ENCODE results near the gene ANKS6. TPM values are rescaled to one million over a fixed set of nuclear protein-coding genes. Genes with fewer than 3 reads are reported as not detected.

The ANKS6 gene
- total and polyA plus RNA-seq, 2 experiments from 2014 or later = 36.9 to 59.0 TPM

- H3K9me3 Mint-ChIP-seq = no peaks in the 10 kb centered on the region
- no peaks in the 10 kb centered on the region for H3K9me2 ChIP-seq (ENCODE audit: insufficient read depth)
- H3K27me3 Mint-ChIP-seq (ENCODE audit: insufficient read depth, low read depth, poor library complexity) = peaks cover 33% of the 10 kb centered on the region
- DNase-seq (ENCODE audit: low spot score) = no peak
- H3K4me3 Mint-ChIP-seq = no peak overlapping the region
- H3K4me1 Mint-ChIP-seq = peaks cover 3% of the 10 kb centered on the region; the same call in 2 of the 3 replicates
- H3K36me3 ChIP-seq (ENCODE audit: insufficient read depth) = no peaks in the 10 kb centered on the region
- TF ChIP-seq NANOG (IDR thresholded peaks at IDR 0.05; ENCODE audit: borderline replicate concordance) = no peak
- TF ChIP-seq REST (IDR thresholded peaks at IDR 0.05; ENCODE audit: unreplicated experiment) = no peak
- TF ChIP-seq ZNF331 (CRISPR knock-in tag; IDR thresholded peaks at IDR 0.05; ENCODE audit: low read depth) = no peak
- H3K27ac Mint-ChIP-seq = no peak overlapping the region
- H3K36me3 Mint-ChIP-seq (ENCODE audit: low read depth) = no peaks in the 10 kb centered on the region
- no peak overlapping the region for H3K4me2 ChIP-seq
- no peak overlapping the region for H3K27ac ChIP-seq (ENCODE audit: low read depth)
- no peaks in the 10 kb centered on the region for H3K4me1 ChIP-seq (ENCODE audit: insufficient read depth)
- no peak overlapping the region for H3K4me3 ChIP-seq
- H4K20me1 ChIP-seq (replicated peaks; ENCODE audit: insufficient read depth) = no peaks in the 10 kb centered on the region; the same call in 1 of the 2 replicates
- no peak overlapping the region for H2AFZ ChIP-seq
- no peak for ATAC-seq
- H3F3A ChIP-seq (replicated peaks; ENCODE audit: low read depth) = no peaks in the 10 kb centered on the region
- peaks cover 40% of the 10 kb centered on the region for H3K27me3 ChIP-seq (ENCODE audit: insufficient read depth)
- H3K79me2 ChIP-seq (replicated peaks; ENCODE audit: insufficient read depth) = no peaks in the 10 kb centered on the region
Measured at GRCh38 chr9:98712987-98713386, 83.4 kb downstream of the ANKS6 start.

- H3K4me3 Mint-ChIP-seq = peak overlapping the region; percentile 64
- Histone ChIP-seq H3K4me2 (peak overlapping the region; percentile 82), H2AFZ (no peak overlapping the region), H3K4me1 (ENCODE audit: insufficient read depth) (peaks cover 5% of the 10 kb centered on the region; the same call in 1 of the 2 replicates), H3K79me2 (replicated peaks; ENCODE audit: insufficient read depth) (no peaks in the 10 kb centered on the region), H3K27me3 (ENCODE audit: insufficient read depth) (peaks cover 67% of the 10 kb centered on the region), H3K36me3 (ENCODE audit: insufficient read depth) (no peaks in the 10 kb centered on the region), H3F3A (replicated peaks; ENCODE audit: low read depth) (no peaks in the 10 kb centered on the region), H3K4me3 (peak overlapping the region; percentile 55), H3K27ac (ENCODE audit: low read depth) (no peak overlapping the region), H3K9me2 (ENCODE audit: insufficient read depth) (no peaks in the 10 kb centered on the region), H4K20me1 (replicated peaks; ENCODE audit: insufficient read depth) (peaks cover 7% of the 10 kb centered on the region)
- peaks cover 7% of the 10 kb centered on the region for H3K4me1 Mint-ChIP-seq
- H3K9me3 Mint-ChIP-seq = no peaks in the 10 kb centered on the region
- ATAC-seq (no peak), DNase-seq (ENCODE audit: low spot score) (peak; percentile 71)
- no peak overlapping the region for H3K27ac Mint-ChIP-seq
- H3K27me3 Mint-ChIP-seq (ENCODE audit: insufficient read depth, low read depth, poor library complexity) = peaks cover 60% of the 10 kb centered on the region
- TF ChIP-seq REST (IDR thresholded peaks at IDR 0.05; ENCODE audit: unreplicated experiment) (peak; percentile 79), ZNF462 (CRISPR knock-in tag; IDR thresholded peaks at IDR 0.05) (no peak)
- no peaks in the 10 kb centered on the region for H3K36me3 Mint-ChIP-seq (ENCODE audit: low read depth)
Measured at GRCh38 chr9:98709968-98710965, 86.1 kb downstream of the ANKS6 start.
